ENCODE measurements around the gene SLX4.

DNA sequence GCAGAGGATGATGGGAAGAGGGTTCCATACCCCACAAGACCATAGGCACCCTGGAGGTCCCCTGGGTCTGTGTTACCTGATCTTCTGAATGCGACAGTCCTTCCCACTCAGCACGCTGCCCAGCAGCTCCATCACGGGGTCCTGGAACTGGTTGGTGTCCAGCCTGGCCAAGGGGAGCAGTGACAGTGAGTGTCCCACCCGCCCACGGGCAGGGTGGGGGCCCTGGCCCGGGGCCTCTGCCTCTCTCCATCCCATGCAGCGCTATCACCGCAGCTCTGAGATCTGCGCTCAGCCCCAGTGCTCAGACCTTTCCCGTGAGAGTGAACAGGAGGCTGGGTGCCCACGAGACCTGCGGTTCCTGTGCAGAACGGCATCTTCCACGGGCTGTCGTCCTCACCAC is 49.8 kb downstream of the SLX4 start:
- TF ChIP-seq CTCF (IDR thresholded peaks at IDR 0.05; ENCODE audit: insufficient read depth, low read length), result no peak
- no peak for TF ChIP-seq POLR2AphosphoS5 (IDR thresholded peaks at IDR 0.05; ENCODE audit: low read depth)
- no peak for TF ChIP-seq SPI1 (IDR thresholded peaks at IDR 0.05; ENCODE audit: borderline replicate concordance, low read depth)
- no peak for TF ChIP-seq REST (IDR thresholded peaks at IDR 0.05; ENCODE audit: insufficient replicate concordance, low read depth)
- no peak for TF ChIP-seq GABPA (IDR thresholded peaks at IDR 0.05; ENCODE audit: low read depth)

Measured in HL-60 (cell line).